KG1 (cell line): ENCODE measurements around the gene EHMT1.
"Not testable (repeated sequence)": the region's sequence is repeated elsewhere in the genome, so short reads cannot be mapped to it uniquely, and the experiment has no call there.

Experiments used
- DNase-seq: peaks from one replicate; lab custom pipeline; 2025; lab: John Stamatoyannopoulos, UW

EHMT1 gene

DNA sequence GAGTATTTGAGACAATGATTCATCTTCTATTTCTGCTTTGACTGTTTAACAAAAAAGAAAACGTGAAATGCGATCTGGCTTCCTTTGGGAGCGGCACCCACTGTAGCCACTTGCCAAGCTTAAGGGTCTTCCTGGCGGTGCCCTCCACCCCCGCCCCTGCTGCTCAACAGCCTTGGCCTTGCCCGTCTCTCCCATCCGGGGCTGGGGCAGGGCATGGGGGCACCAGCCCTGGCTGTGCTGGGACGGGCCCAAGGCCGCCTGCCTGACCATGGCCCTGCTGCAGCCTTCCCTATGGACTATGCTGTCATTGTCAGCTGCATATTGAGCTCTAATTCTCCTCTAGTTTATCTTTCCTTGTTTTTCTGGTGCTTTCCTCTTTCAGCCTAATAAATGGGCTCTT lies 143.0 kb downstream of the EHMT1 start:
- no peak for DNase-seq

DNA sequence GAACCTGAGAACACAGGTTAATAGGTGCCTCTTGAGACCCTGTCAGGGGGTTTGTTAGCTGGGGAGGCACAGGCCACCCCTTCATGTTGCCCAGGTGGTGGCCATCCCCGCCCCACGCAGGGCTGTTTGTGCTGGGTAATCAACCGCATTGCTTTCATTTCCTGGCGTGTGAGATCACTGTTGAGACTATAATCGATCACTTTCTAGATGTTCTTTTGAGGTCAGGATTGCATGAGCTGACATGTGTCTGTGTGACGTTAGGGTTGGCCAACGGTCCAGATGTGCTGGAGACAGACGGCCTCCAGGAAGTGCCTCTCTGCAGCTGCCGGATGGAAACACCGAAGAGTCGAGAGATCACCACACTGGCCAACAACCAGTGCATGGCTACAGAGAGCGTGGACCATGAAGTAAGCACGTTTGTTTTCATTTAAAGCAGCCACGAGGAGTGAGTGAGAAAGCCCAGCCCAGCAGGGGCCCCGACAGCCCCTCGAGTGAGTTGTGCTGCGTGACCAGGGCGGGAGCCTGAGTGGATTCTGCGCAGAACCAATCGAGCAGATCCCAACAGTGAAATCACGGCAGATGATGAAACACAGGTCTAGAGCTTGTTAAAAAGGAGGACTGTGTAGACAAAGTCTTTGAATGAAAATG lies 143.7 kb downstream of the EHMT1 start:
- DNase-seq: no peak

DNA sequence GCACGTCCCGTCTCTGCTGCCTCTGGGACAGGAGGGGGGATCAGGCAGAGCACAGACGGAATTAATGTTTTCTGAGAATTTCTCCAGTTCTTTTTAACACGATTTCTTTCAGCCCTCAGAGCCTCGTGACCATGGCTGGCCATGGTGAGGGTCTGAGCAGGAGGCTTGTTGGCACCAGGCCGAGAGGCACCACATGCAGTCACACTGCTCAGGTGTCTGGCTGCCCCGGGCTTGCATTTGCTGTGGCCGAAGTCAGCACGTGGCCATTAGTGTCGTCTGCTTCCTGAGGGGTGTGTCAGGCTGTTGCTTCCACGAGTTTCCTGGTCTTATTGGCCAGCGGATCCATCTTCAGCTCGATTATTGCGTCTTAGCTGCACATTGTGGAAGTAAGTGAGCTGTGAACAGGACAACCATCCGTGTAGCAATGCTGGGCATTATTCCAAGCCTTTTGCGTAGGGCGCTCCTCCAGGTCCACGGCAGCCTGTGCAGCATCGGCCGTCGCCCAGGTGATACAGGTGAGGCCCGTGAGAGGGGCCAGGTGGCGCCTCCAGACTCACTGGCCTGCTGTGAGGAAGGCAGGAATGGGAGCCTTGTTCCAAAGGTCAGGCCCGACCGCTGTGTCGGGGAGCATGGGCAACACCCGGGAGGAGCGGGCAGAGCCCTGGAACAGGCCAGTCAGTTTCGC lies 144.6 kb downstream of the EHMT1 start:
- DNase-seq: no peak

DNA sequence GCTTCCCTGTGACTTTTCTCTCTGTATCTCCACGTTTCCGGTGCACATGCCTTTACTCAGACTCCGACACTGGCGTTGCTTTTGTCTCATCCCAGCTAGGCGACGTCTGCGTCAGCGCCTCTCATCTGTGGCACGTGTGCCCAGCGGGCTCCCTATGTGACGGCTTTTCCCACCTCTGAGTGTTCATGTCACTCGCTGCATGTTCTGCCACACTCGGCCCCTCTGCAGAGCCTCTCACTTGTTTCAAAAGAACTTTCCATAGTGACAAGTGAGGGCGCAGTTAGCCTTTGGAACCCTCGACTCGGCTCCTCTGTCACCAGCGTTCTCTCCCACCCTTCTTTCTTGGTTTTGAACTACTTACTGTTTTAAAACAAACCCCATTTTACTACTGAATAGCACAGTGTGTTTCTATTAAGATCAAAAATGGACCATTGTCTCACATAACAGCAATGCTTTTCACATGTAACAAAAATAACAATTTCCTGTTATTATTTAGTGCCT lies 145.4 kb downstream of the EHMT1 start:
- DNase-seq: no peak

DNA sequence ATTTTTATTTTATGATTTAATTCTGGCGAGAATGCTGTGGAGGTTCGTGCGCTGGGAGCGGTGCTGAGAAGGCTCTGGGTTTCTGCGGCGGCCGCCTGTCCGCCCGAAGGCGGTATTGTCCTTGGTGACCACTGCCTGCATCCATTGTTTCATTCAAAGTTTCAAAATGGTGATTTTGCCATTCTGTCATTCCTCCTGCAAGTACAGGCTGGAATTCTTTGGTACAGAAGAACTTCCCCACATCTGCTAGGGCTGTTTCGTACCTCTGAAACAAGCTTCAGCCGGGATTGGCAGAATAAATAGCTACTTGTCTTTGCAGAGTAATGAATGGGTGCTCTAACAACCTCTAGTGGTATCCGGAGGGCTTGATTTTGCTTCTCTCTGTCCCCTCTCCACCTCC lies 146.2 kb downstream of the EHMT1 start:
- no peak for DNase-seq

DNA sequence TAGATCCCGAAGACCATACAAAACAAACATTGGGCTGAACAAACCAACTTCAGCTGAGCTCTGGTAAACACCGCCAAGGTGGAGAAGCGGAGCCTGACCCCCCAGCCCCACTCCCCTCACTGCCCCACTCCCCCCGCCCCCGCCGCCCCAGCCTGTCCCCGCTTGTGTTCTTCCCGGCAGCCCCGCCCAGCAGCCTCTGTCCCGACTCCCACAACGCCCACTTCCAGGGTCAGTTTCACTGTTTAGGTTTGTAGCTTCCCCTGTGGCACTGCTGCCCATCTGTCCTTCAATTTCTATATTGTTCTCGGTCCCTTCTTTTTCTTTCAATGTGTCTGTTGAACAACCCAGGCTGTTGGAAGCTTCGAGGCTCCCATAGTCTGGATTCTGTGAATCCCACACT lies 146.7 kb downstream of the EHMT1 start:
- DNase-seq: no peak

DNA sequence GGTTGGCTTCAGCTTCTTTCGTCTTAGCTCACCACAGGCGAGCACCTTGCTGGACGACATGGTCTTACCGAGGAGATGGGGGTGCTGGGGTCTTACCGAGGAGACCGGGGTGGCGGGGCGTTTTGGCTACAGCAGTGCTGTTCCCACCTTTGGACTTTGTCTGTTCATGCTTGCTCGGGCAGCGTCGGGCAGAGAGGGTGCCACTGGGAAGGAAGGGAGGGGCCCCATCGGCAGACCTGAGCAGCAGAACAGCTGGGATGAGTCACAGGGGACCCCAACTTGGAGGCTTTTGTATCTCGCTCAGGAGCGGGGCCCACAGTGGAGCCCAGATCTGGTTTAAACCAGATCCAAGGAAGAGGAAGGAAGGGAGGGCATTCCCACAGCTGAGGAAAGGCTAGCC lies 152.8 kb downstream of the EHMT1 start:
- DNase-seq: no peak

DNA sequence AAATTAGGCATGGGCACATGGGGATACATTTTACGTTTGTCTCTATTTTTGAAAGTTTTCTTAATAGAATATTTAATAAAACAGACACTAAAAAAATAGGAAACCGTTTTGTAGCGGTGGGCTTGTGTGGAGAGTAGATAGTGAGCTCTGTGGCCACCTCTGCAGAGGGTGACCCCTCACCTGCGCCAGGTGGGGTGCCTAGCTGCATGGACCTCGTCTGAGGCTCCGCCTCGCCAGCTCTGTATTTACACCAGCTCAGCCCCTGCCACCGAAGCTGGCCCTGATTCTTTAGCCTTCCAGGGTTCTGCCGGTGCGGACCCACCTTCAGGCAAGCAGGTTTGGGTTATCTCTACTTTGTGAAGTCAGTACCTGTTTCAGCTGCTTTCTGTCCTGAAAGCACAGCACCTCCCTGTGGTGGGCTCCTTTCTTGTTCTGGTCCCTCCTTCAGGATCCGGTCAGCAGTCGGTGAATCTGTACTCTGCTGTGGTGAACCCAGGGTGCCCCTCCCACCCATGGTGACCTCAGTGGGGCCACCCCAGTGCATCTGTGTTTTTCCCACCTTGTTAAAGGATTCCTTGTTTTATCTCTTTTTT lies 153.6 kb downstream of the EHMT1 start:
- DNase-seq: no peak

DNA sequence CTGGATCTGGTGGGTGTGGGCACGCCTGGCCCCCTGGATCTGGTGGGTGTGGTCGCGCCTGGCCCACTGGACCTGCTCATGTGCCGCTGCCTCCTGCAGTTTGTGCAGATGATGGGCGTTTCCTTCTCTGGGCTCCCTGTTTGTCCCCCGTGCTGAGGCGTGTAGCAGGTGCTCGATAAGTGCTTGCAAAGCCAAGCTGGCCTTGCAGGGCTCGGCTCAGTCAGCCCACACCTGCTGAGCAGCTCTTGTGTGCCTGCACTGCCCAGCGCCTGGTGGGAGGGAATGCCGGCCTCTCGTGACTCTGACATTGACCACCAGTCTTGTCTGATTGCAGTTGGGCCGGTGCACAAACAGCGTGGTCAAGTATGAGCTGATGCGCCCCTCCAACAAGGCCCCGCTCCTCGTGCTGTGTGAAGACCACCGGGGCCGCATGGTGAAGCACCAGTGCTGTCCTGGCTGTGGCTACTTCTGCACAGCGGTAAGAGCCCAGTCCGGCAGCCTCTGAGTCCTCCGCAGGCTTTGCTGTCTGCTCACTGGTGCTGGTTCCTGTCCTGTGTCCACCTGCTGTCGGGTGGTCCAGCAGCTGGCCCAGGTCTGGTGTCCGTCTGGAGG lies 156.1 kb downstream of the EHMT1 start:
- DNase-seq: no peak

DNA sequence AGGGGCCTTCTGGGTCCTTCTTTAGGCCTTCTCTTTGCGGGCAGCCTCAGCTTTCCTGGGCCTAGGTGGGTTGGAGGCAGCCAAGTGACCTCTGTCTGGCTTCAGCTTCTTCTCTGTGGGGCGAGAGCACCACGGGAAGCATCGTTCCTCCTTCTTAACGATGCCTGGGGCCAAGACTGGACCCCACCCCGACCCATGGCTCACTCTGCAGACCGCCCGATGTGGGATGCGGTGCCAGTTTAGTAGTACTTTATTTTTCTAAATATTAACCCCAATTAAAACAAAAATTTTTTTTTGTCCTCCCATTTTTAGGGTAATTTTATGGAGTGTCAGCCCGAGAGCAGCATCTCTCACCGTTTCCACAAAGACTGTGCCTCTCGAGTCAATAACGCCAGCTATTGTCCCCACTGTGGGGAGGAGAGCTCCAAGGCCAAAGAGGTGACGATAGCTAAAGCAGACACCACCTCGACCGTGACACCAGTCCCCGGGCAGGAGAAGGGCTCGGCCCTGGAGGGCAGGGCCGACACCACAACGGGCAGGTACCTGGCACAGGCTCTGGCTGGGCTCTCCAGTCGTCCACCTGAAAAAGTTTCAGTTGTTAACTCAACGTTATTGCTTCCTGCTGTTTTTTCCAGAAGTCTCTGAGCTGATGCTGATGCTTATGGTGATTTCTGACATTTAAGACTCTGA lies 157.6 kb downstream of the EHMT1 start:
- no peak for DNase-seq

DNA sequence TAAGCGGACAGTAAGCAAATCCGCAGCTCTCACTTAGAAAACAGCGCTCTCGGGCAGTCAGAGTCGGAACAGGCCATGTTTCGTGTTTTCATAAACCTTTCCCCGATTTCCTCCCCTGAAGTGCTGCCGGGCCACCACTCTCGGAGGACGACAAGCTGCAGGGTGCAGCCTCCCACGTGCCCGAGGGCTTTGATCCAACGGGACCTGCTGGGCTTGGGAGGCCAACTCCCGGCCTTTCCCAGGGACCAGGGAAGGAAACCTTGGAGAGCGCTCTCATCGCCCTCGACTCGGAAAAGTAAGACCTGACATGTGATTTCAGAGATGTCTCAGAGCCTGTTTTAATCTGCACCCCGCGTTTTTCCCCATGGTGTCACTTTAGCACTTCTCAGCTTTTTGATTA lies 159.0 kb downstream of the EHMT1 start:
- DNase-seq: no peak

DNA sequence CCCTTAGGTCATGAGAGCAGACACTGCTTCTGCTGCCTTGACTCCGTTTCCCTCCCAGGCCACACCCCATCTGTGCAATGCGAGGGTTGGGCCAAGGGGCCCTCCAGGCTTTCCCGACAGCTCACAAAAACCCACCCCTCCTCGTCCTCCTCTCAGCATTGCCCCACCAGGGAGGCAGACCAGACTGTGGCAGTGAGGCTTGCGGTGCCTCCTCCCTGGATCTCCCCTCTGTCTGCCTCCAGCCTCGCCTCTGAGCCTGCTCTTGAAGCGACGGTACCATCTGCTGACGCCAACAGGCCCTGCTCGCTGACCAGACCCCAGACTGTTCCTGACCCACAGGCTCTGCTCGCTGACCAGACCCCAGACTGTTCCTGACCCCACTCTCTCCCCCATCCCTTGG lies 159.5 kb downstream of the EHMT1 start:
- DNase-seq: no peak

DNA sequence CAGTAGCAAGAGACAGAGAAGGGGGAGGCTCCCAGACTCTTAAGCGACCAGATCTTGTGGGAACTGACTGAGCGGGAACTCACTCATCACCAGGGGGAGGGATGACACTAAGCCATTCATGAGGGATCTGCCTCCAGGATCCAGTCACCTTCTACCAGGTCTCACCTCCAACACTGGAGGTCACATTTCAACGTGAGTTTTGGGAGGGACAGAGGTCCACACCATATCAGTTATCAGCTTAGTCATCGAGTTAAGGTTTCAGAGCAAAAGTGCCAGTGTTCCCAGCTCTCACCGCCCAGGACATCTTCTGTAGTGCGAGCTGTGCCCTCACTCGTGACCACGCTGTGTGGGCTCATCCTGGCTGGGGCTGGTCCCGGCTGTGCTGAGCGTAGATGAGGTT lies 160.1 kb downstream of the EHMT1 start:
- DNase-seq: no peak

DNA sequence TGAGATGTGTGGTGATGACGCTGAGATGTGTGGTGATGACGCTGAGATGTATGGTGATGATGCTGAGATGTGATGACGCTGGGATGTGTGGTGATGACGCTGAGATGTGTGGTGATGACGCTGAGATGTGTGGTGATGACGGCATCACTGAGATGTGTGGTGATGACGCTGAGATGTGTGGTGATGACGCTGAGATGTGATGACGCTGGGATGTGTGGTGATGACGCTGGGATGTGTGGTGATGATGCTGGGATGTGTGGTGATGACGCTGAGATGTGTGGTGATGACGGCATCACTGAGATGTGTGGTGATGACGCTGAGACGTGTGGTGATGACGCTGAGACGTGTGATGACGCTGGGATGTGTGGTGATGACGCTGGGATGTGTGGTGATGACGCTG lies 161.2 kb downstream of the EHMT1 start:
- not testable (repeated sequence) for DNase-seq

DNA sequence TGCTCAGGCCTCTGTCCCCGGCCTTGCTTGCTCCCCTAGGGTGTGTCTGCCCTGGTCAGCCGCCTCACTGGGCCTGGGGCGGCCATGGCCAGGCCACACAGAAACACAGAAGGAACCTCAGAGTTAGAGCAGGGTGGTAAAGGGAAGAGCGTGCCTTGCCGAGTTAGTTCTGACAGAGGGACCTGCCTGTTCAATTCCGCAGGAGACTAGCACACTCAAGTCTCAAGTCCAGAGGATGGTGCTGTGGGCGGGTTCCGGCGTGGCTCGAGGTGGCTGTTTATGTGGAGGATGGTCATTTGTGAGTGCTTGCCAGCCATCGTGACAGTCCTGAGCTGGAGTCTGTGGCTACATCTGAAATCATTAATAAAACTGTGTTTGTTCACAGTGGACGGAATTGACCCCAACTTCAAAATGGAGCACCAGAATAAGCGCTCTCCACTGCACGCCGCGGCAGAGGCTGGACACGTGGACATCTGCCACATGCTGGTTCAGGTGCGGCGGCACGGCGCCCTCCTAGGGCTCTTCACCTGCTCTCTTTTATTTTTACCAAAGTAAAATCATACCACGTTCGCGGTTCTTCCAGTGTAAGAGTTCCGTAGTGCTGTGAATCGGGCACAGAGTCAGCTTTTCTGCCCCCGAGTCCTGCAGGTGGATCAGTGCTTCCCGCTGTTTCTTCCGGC lies 163.2 kb downstream of the EHMT1 start:
- no peak for DNase-seq

DNA sequence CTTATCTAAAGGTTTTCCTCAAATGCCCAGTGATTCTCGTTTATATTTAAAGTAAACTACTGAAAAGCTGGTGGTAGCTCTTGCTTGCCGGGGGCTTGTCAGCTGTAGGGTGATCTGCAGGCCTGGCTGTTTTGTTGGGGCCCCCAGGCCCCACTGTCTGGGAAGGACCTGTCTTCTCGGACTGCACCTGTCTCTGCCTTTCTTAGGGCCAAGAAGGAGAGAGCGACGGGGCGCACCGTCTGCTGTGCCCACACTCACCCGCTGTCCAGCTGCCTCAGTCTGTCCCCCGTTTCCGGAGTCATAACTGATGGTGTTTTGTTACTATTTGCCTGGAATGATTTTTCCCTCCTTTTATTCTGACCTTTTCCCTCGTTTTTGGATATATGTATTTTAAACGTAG lies 164.7 kb downstream of the EHMT1 start:
- no peak for DNase-seq

DNA sequence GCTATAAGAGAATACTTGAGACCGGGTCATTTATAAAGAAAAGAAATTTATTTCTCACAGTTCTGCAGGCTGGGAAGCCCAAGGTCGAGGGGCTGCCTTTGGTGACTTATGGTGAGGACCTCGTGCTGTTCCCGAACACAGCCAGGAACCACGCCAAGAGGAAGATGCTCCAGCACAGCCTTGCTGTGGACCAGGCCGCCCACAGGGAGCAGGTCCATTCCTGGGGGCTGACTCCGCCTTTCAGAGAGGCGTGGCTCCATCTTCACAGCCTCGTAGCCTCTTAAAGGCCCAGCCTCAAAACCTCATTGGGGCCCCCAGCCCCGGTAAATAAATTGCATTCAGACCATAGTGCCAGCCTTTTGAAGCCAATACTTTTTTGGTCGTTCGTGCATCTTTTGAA lies 165.2 kb downstream of the EHMT1 start:
- no peak for DNase-seq

DNA sequence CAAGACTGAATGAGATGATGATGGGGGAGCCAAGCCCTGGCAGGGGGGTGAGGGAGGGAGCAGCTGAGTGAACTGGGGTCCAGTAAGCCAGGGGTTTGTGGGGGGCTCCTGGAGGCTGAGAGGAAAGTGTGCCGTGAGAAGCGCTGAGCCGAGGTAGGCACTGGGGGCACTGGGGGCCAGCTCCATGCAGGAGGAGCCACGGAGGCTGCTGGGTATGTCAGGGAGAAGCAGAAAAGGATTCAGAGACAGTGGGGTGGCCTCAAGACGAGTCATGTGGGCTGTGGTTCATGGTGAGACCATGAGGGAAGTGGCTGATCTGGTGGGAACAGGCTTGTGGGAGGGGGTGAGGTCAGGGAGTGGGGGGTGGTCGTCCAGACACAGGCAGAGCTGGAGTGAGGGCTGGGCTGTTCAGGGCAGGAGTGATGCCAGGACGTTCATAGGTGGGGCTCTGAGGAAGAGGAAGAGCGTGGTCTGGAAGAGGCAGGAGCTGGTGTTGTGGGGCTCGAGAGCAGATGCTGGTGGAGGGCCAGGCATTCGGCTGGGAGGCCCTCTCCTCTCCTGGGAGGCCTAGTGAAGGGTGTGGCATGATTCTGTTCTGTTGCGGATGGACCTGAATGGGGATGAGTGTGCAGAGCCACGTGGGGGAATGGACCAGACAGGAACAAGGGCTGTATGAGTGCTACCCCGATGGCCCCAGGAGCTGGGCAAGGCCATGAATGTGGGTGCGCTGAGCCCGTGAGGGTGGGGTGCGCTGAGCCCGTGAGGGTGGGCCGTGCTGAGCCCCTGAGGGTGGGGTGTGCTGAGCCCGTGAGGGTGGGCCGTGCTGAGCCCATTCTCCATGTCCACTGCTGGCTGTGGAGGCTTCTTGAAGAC lies 166.1 kb downstream of the EHMT1 start:
- no peak for DNase-seq

DNA sequence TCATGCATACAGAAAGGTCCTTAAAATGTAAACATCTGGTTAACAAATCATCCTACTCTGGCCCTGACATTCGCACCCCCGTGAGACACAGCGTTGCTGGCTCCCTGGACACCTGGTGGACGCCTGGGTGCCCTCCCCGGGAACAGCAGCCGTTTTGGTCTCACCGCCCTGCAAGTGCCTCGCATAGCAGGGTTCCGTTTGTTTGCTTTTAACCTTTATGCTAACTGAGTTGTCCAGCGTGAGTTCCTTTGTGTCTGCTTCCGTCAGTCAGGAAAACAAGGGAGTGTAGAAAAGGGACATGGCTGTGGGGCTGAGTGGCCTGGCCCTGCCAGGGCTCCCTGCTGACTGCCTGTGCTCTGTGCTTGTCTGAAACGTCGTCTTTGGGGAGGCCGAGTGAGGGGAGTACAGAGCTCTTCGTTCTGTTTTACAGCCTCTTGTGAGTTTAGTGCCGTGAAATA lies 166.9 kb downstream of the EHMT1 start:
- DNase-seq: no peak

DNA sequence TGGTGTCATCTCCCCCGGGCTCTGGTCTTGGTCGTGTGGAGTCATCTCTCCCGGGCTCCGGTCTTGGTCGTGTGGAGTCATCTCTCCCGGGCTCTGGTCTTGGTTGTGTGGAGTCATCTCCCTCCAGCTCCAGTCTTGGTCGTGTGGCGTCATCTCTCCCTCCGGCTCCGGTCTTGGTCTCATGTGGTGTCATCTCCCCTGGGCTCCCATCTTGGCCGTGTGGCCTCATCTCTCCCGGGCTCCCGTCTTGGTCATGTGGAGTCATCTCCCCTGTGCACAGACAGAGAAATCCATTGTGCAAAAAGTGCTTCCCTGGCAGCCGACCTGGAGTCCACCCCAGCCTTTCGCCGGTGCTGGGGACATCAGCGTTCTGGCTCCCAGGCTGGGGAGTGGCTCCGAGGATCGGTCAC lies 167.7 kb downstream of the EHMT1 start:
- no peak for DNase-seq

DNA sequence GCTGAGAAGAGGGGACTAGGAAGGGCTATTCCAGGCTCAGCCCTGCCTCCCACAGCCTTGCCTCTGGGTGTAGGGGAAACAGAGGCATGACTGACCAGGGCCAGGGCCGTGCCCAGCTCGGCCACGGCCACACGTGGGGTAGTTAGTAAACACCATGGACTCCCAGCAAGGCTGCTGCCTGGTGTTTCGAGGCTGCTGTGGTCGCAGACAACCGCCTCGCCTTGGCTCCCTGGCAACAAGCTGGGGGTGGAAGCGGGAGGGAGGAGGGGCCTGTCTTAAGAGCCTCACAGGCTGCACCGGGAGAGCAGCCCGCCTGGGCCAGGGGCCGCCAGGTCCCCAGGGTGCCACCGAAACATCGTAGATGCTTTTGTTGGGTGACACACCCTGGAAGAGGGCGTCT lies 168.6 kb downstream of the EHMT1 start:
- no peak for DNase-seq
